Measurements from ENCODE around the gene GRHL1. TPM values are rescaled to one million over a fixed set of nuclear protein-coding genes. Genes with fewer than 3 reads are reported as not detected.

The GRHL1 gene
- total and polyA plus RNA-seq, 2 donors (not counting 1 experiment from before 2014, with no cell fraction given) = 0.25 to 0.76 TPM

DNA sequence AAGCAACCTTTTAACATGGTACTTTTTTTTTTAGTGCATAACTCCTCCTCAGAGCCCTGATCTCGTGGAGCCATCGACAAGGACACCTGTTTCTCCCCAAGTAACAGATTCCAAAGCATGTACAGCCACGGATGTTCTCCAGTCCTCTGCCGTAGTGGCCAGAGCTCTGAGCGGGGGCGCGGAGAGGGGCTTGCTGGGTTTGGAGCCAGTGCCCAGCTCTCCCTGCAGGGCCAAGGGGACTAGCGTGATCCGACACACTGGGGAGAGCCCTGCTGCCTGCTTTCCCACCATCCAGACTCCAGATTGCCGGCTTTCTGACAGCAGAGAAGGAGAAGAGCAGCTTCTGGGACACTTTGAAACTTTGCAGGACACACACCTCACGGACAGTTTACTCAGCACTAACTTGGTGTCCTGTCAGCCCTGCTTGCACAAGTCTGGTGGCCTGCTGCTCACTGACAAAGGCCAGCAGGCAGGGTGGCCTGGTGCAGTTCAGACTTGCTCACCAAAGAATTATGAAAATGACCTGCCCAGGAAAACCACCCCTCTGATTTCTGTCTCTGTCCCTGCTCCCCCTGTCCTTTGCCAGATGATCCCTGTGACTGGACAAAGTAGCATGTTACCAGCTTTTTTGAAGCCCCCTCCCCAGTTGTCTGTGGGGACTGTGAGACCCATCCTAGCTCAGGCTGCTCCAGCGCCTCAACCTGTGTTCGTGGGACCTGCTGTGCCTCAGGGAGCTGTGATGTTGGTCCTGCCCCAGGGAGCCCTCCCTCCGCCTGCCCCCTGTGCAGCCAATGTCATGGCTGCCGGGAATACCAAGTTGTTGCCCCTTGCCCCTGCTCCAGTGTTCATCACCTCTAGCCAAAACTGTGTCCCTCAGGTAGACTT lies 96.4 kb downstream of the GRHL1 start:
- H3K4me3 Mint-ChIP-seq = no peak overlapping the region
- ATAC-seq (ENCODE audit: low read depth) = no peak
- CTCF ChIA-PET = interaction anchor here (0.8 to 12.6 kb wide), 25 partner anchors 10 to 904 kb away, joined by 3 to 319 read pairs (median 5); partner anchors contain the start of gene TAF1B
- H3K4me1 ChIP-seq (ENCODE audit: control insufficient read depth in 2 of 2, insufficient read depth in 2 of 2, low read length in 2 of 2) = peaks cover 3 to 9% of the 10 kb centered on the region in 2 donors
- H3K27ac Mint-ChIP-seq = no peak overlapping the region
- peaks cover 15% of the 10 kb centered on the region for H3K4me1 Mint-ChIP-seq
- no peak overlapping the region for H3K27ac ChIP-seq (ENCODE audit: low read length in 2 of 2)
- no peak overlapping the region for H3K9ac ChIP-seq (ENCODE audit: low read length)
- no peaks in the 10 kb centered on the region for H3K27me3 Mint-ChIP-seq
- no peaks in the 10 kb centered on the region for H3K27me3 ChIP-seq (replicated peaks in 1 of 4; ENCODE audit: control extremely low read depth in 1 of 4, control insufficient read depth in 3 of 4, insufficient read depth in 4 of 4, low read length in 3 of 4)
- WGBS (ENCODE audit: insufficient coverage) = 96% methylated on average over 13 of the region's 15 CpGs
- H3K79me2 ChIP-seq (ENCODE audit: control insufficient read depth, insufficient read depth, low read length) = peaks cover 11% of the 10 kb centered on the region
- no peak overlapping the region for H3K4me3 ChIP-seq (ENCODE audit: control extremely low read depth in 1 of 5, extremely low read depth in 1 of 5, insufficient read depth in 1 of 5, low read depth in 2 of 5, low read length in 4 of 5)
- peaks cover 0 to 8% (median 0%) of the 10 kb centered on the region in 3 donors for H3K9me3 ChIP-seq (ENCODE audit: control extremely low read depth in 1 of 3, control insufficient read depth in 2 of 3, insufficient read depth in 1 of 3, low read length in 2 of 3)
- POLR2A ChIA-PET = interaction anchor here (0.6 to 1.7 kb wide), 4 partner anchors 20 to 234 kb away, joined by 3 to 6 read pairs (median 4); no protein-coding TSS in a partner anchor
- TF ChIP-seq, protein P1, sequence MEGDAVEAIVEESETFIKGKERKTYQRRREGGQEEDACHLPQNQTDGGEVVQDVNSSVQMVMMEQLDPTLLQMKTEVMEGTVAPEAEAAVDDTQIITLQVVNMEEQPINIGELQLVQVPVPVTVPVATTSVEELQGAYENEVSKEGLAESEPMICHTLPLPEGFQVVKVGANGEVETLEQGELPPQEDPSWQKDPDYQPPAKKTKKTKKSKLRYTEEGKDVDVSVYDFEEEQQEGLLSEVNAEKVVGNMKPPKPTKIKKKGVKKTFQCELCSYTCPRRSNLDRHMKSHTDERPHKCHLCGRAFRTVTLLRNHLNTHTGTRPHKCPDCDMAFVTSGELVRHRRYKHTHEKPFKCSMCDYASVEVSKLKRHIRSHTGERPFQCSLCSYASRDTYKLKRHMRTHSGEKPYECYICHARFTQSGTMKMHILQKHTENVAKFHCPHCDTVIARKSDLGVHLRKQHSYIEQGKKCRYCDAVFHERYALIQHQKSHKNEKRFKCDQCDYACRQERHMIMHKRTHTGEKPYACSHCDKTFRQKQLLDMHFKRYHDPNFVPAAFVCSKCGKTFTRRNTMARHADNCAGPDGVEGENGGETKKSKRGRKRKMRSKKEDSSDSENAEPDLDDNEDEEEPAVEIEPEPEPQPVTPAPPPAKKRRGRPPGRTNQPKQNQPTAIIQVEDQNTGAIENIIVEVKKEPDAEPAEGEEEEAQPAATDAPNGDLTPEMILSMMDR (IDR thresholded peaks at IDR 0.05) = no peak
- no peak for TF ChIP-seq EZH2 (IDR thresholded peaks at IDR 0.05; ENCODE audit: borderline replicate concordance, insufficient read depth, low read depth, low read length, poor library complexity, severe bottlenecking)
- intact Hi-C loops (cut with micrococcal nuclease) = loop anchor here (1.0 to 10.0 kb wide), 4 partner anchors 64 to 1213 kb away; partner anchors contain the start of genes KIDINS220 and SLC66A3
- peaks cover 31% of the 10 kb centered on the region for H4K20me1 ChIP-seq (ENCODE audit: control insufficient read depth, insufficient read depth, low read length, poor library complexity, severe bottlenecking)
- H3K36me3 ChIP-seq (replicated peaks in 1 of 2; ENCODE audit: control extremely low read depth in 1 of 2, control insufficient read depth in 1 of 2, extremely low read depth in 1 of 2, insufficient read depth in 2 of 2, low read length in 1 of 2) = peaks cover 0 to 51% of the 10 kb centered on the region in 2 experiments
- no peak for DNase-seq
- H3K4me2 ChIP-seq (replicated peaks; ENCODE audit: low read depth, low read length, poor library complexity, severe bottlenecking) = no peak overlapping the region
- H3K9me3 Mint-ChIP-seq (ENCODE audit: insufficient read depth) = no peaks in the 10 kb centered on the region
- H2AFZ ChIP-seq (ENCODE audit: insufficient read depth, low read depth, low read length, poor library complexity, severe bottlenecking) = no peak overlapping the region
